Endodermal cell (in vitro differentiated cells): ENCODE results near the gene PLS3. TPM values are rescaled to one million over a fixed set of nuclear protein-coding genes. Genes with fewer than 3 reads are reported as not detected.

Experiments
- DNase-seq: peaks from one replicate; pipeline ENCODE4 v3.0.0-alpha.2; 2017
- H3K27ac ChIP-seq: 2 replicates; pipeline ENCODE4 v1.5.1; 2013; ENCODE audit warnings: mild to moderate bottlenecking, low read depth, low read length, moderate library complexity
- H3K27me3 ChIP-seq: 2 replicates; pipeline ENCODE4 v1.6.1; 2013; ENCODE audit warnings: mild to moderate bottlenecking, low read length, moderate library complexity; ENCODE audit not compliant: insufficient read depth, control insufficient read depth, poor library complexity, severe bottlenecking
- H3K36me3 ChIP-seq: 2 replicates; pipeline ENCODE4 v1.7.0; 2013; ENCODE audit warnings: mild to moderate bottlenecking, low read length, moderate library complexity; ENCODE audit not compliant: control insufficient read depth, insufficient read depth
- H3K4me1 ChIP-seq: one replicate; pipeline ENCODE4 v1.7.0; 2013; ENCODE audit warnings: low read length; ENCODE audit not compliant: control insufficient read depth, insufficient read depth
- H3K4me3 ChIP-seq: 2 replicates; pipeline ENCODE4 v1.5.1; 2013; ENCODE audit warnings: mild to moderate bottlenecking, low read length, moderate library complexity
- H3K9ac ChIP-seq: 2 replicates; pipeline ENCODE4 v1.6.1; 2013; ENCODE audit warnings: mild to moderate bottlenecking, low read length, moderate library complexity; ENCODE audit not compliant: poor library complexity, severe bottlenecking; ENCODE audit errors: extremely low read depth
- H3K9me3 ChIP-seq: 2 replicates; pipeline ENCODE4 v1.6.1; 2013; ENCODE audit warnings: mild to moderate bottlenecking, low read length, moderate library complexity; ENCODE audit not compliant: control insufficient read depth
- H3K27ac Mint-ChIP-seq: 2 replicates; pipeline ENCODE4 v1.8.0; 2020; ENCODE audit warnings: mixed read lengths
- H3K27me3 Mint-ChIP-seq: 2 replicates; pipeline ENCODE4 v1.8.0; 2021; ENCODE audit warnings: mild to moderate bottlenecking, mixed read lengths; ENCODE audit not compliant: insufficient read depth
- H3K36me3 Mint-ChIP-seq: 2 replicates; pipeline ENCODE4 v1.8.0; 2020; ENCODE audit warnings: low read depth, mixed read lengths
- H3K4me1 Mint-ChIP-seq: 2 replicates; pipeline ENCODE4 v1.8.0; 2020; ENCODE audit warnings: mixed read lengths
- H3K4me3 Mint-ChIP-seq: 2 replicates; pipeline ENCODE4 v1.8.0; 2020; ENCODE audit warnings: mild to moderate bottlenecking, moderate library complexity, mixed read lengths
- H3K9me3 Mint-ChIP-seq: 2 replicates; pipeline ENCODE4 v1.8.0; 2020; ENCODE audit warnings: mild to moderate bottlenecking, mixed read lengths
- CTCF ChIP-seq: fragments of 200-600 bp; sonication (generic); conservative IDR thresholded peaks from 2 replicates; pipeline ENCODE4 v1.5.0; 2021; ENCODE audit warnings: antibody characterized with exemption, mild to moderate bottlenecking
- WGBS, 2 experiments: methylation state at CpG; one replicate each; pipeline versions ENCODE4 v1.1.5 to v1.1.7; 2013; ENCODE audit warnings: missing lambda C conversion rate in 2 of 2, mixed read lengths in 1 of 2; ENCODE audit not compliant: insufficient coverage in 1 of 2, insufficient read length in 1 of 2; 5-methylcytosine and 5-hydroxymethylcytosine counted together
- total RNA-seq, 2 donors: library from RNA; stranded (reverse); fragmentation: NEBNext Ultra II Directional in 1 of 2; extraction: Animal tissue kit (Norgen Biotek cat#: 25700) in 1 of 2; gene quantifications; 2 replicates in 1 of 2; 3 replicates in 1 of 2; pipeline ENCODE4 v1.2.1, GENCODE V29; 2021

PLS3 gene
- total RNA-seq, 2 donors from 2014 or later, result 81.6 to 179 TPM

- no peaks in the 10 kb centered on the region for H3K4me1 Mint-ChIP-seq
- no peak overlapping the region for H3K4me3 Mint-ChIP-seq
- Histone ChIP-seq H3K4me3 (no peak overlapping the region), H3K27me3 (no peaks in the 10 kb centered on the region), H3K27ac (no peak overlapping the region), H3K4me1 (no peaks in the 10 kb centered on the region), H3K9ac (no peak overlapping the region), H3K36me3 (no peaks in the 10 kb centered on the region), H3K9me3 (no peaks in the 10 kb centered on the region)
- TF ChIP-seq CTCF, result no peak
- no peaks in the 10 kb centered on the region for H3K9me3 Mint-ChIP-seq
- no peaks in the 10 kb centered on the region for H3K36me3 Mint-ChIP-seq
- no peak for DNase-seq
- no peaks in the 10 kb centered on the region for H3K27me3 Mint-ChIP-seq
- no CpG with 5 or more reads among the region's 1 CpG for WGBS, 2 experiments
- no peak overlapping the region for H3K27ac Mint-ChIP-seq
Observed at GRCh38 chrX:115521741-115522140, 39.2 kb upstream of the PLS3 start.

GRCh38 chrX:115522952-115523351, 38.0 kb upstream of the PLS3 start:
- H3K9ac ChIP-seq, result no peak overlapping the region
- Mint-ChIP-seq H3K4me1 (no peaks in the 10 kb centered on the region), H3K36me3 (no peaks in the 10 kb centered on the region), H3K9me3 (no peaks in the 10 kb centered on the region), H3K27me3 (no peaks in the 10 kb centered on the region), H3K27ac (no peak overlapping the region), H3K4me3 (no peak overlapping the region)
- no peaks in the 10 kb centered on the region for H3K9me3 ChIP-seq
- no peak overlapping the region for H3K4me3 ChIP-seq
- no peaks in the 10 kb centered on the region for H3K27me3 ChIP-seq
- no peak for TF ChIP-seq CTCF
- no peak overlapping the region for H3K27ac ChIP-seq
- no peaks in the 10 kb centered on the region for H3K36me3 ChIP-seq
- DNase-seq, result no peak
- H3K4me1 ChIP-seq, result no peaks in the 10 kb centered on the region

GRCh38 chrX:115525486-115525885, 35.5 kb upstream of the PLS3 start:
- no peak for DNase-seq
- H3K4me1 ChIP-seq, result no peaks in the 10 kb centered on the region
- WGBS, 2 experiments, result 88% methylated on average over 6 of the region's 7 CpGs; no CpG with 5 or more reads in 1 of the 2 experiments
- Mint-ChIP-seq H3K27me3 (no peaks in the 10 kb centered on the region), H3K27ac (no peak overlapping the region), H3K4me1 (no peaks in the 10 kb centered on the region), H3K4me3 (no peak overlapping the region), H3K36me3 (no peaks in the 10 kb centered on the region), H3K9me3 (no peaks in the 10 kb centered on the region)
- H3K36me3 ChIP-seq, result no peaks in the 10 kb centered on the region
- no peaks in the 10 kb centered on the region for H3K9me3 ChIP-seq
- no peak for TF ChIP-seq CTCF
- H3K27me3 ChIP-seq, result no peaks in the 10 kb centered on the region
- H3K27ac ChIP-seq, result no peak overlapping the region
- no peak overlapping the region for H3K4me3 ChIP-seq
- H3K9ac ChIP-seq, result no peak overlapping the region
